HG03025 (cell line): ENCODE measurements around the gene RHOT2.

Experiments
- ATAC-seq: cut with Tn5 transposase; IDR thresholded peaks from one replicate; pipeline ENCODE4 v1.9.1; 2021; ENCODE audit warnings: mild to moderate bottlenecking, moderate library complexity; ENCODE audit not compliant: unreplicated experiment, low FRiP score

Gene RHOT2

DNA sequence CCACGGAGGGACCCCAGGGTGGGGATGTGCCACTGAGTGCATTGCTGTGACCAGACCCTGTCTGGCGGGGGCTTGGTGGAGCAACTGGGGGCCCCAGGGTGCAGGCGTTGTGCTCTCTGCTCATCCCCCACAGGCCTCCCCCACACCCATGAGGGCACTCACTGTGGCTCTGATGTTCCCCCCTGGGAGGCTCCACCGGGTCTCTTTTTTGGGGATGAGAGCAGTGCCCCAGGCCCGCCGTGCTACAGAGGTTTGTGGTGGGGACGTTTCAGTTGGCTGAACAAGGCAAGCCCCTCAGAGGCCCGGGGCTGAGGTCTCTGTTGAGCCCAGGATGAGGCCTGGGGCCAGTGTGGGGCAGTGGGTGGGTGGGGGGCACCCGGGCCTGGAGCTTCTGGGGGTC, 55.8 kb downstream of the RHOT2 start:
- ATAC-seq: no peak
